GM19328 (cell line): ENCODE data around the gene PARD6G.
"Not testable (repeated sequence)": the region's sequence is repeated elsewhere in the genome, so short reads cannot be mapped to it uniquely, and the experiment has no call there.

Experiments
- ATAC-seq: cut with Tn5 transposase; IDR thresholded peaks from one replicate; pipeline ENCODE4 v1.9.1; 2021; ENCODE audit warnings: mild to moderate bottlenecking, moderate library complexity; ENCODE audit not compliant: unreplicated experiment

The PARD6G gene

GRCh38 chr18:80247393-80247841 is at the start of gene PARD6G:
PARD6G (minus strand) TSS chr18:80247514; CDS start chr18:80247348, 166 bp downstream.
- ATAC-seq: peak; percentile 73

GRCh38 chr18:80262241-80263033 is 15.1 kb upstream of the PARD6G start:
- ATAC-seq: not testable (repeated sequence)

GRCh38 chr18:80259610-80260009 is 12.3 kb upstream of the PARD6G start:
- no peak for ATAC-seq

- no peak for ATAC-seq
Observed at GRCh38 chr18:80258640-80259039, 11.3 kb upstream of the PARD6G start.

GRCh38 chr18:80257579-80258543 is 10.5 kb upstream of the PARD6G start:
- ATAC-seq: not testable (repeated sequence)

DNA sequence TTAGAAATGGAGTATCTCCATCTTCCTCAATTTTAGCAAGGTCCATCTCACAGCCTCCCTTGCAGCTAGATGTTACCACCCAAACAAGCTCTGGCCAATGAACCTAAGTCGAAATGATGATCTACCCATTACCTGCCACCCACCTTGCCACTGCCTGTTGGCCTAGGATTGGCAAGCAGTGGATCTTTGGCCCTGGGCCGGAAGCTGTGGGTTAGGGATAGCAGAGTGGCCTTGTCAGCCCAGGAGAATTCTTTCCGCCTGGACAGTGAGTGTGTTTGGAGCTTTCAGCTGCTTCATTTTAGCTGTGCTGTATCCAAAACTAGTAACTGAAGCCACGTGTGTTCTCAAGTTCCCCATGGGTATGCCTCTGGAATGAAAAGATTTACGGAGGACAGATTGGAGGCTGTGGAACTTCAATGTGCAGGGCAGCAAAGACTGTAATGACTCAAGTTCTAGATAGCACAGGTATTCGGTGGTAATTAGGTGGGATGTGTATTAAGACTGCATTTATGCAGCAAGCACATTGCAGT is 7.7 kb upstream of the PARD6G start:
- ATAC-seq: no peak

- no peak for ATAC-seq
Observed at GRCh38 chr18:80253871-80254492, 6.7 kb upstream of the PARD6G start.

- no peak for ATAC-seq
Observed at GRCh38 chr18:80253236-80253635, 5.9 kb upstream of the PARD6G start.

DNA sequence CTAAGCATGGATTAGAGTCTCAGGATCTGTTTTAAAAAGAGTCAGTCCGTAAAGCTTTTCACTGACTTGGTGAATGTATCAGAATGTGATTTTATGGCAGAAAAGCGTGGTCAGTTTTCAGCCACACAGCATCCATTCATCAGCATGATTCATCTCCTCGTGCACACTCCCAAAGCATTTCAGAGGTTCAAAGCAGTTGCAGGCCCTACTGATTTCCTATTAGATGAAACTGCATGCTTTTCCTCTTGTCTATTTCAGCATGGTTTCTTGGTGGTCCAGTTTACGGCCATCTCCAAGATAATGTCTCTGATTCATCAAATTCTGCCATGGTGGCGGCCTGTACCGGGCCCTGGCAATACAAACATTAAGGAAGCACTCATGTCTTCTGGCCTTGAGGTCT is 4.8 kb upstream of the PARD6G start:
- no peak for ATAC-seq

GRCh38 chr18:80251700-80252099 is 4.4 kb upstream of the PARD6G start:
- no peak for ATAC-seq

- no peak for ATAC-seq
Observed at GRCh38 chr18:80250740-80251364, 3.5 kb upstream of the PARD6G start.

- ATAC-seq: no peak
Observed at GRCh38 chr18:80249217-80250093, 2.1 kb upstream of the PARD6G start.

DNA sequence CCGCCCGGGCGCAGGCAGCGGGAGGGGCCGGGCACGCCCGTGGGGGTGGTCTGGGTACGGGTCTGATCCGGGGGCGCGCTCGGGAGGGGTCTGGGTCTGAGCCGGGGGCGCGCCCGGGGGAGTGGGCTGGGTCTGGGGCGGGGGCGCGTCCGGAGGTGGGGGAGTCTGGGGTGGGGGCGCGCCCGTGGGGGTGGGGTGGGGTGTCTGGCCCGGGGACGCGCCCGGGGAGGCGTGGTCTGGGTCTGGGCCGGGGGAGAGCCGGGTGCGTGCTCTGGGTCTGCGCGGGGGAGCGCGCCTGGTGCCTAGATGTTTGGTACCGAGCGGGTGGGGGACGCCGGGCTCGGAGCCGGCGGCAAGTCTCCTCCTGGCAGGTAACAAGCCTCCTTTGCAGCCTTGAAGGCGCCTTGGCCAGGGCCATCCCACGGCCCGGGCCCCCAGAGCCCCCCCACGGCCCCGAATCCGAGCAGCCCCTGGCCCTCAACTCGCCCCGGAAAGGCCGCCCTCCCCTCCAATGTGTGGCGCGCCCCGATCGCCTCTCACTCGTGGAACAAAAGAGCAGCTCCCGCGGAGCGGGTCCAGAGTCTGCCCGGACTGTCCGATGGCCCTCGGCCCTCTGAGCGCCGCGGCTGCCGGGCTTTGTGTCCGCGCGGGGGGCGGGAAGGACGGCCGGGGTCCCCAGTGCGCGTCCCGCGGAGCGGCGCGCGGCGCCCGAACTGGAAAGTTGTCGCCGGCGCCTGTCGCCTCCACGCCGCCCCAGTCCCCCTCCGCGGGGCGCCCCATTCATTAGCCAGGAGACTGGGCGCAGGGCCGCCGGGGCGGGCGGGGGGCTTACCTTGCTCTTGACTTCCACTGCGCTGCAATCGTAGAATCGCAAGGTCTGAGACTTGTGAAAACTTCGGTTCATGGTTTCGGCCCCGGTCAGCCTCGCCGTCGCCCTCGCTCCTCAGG is 595 bp downstream of the PARD6G start:
- peak; percentile 24 for ATAC-seq

DNA sequence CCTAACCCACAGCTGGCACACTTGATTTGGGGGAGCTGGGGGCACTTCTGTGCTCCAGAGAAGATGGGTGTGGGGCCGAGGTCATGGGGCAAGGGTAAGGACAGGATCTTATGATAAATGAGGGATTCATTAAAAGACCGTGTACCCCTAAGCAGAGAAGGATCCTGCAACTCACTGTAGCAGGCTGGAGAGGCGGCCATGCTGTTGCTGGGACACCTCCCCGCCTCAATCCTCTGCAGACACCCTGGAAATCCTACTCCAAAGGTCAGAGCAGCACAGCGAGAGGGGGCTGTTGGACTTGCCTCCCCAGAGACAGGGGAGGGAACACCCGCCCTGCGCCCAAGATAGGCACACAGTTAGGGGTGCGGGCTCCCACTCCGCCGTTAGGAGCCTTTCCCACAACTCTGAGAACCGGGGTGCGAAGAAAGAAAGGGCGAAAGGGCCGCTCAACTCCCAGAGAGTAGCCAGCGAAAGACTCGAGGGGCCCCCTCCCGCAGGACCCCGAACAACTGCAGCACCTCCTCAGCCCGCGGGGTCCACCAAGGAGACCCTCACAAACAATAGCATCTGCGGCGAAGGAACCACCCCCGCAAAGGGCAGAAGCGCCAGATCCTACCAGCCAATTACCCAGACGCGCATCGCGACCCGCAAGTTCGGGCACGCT is 1.4 kb downstream of the PARD6G start:
- no peak for ATAC-seq

GRCh38 chr18:80244956-80245730 is 2.2 kb downstream of the PARD6G start:
- ATAC-seq: no peak

- ATAC-seq: no peak
Observed at GRCh38 chr18:80244167-80244566, 3.1 kb downstream of the PARD6G start.

DNA sequence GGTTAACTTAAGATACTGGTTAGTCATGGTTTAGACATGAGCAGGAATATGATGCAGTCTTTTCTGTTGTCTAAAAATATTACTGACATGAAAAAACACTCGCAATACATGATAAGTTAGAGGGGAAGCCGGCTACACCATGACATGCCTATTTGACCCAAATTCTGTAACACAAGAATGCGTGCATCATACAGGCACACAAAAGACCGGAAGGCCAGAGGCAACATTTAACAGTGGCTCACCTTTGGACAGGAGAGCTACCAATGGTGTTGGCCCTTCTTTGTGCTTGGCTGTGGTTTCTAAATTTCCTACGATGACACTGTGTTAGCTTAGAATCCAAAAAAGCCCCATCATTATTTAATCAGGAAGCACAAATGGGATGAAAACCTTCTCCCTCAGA is 4.1 kb downstream of the PARD6G start:
- ATAC-seq: no peak
